Measurements from ENCODE around the gene FIZ1.
A peak's percentile ranks its signal among the peaks of the same experiment; 100 is the strongest.

The FIZ1 gene

DNA sequence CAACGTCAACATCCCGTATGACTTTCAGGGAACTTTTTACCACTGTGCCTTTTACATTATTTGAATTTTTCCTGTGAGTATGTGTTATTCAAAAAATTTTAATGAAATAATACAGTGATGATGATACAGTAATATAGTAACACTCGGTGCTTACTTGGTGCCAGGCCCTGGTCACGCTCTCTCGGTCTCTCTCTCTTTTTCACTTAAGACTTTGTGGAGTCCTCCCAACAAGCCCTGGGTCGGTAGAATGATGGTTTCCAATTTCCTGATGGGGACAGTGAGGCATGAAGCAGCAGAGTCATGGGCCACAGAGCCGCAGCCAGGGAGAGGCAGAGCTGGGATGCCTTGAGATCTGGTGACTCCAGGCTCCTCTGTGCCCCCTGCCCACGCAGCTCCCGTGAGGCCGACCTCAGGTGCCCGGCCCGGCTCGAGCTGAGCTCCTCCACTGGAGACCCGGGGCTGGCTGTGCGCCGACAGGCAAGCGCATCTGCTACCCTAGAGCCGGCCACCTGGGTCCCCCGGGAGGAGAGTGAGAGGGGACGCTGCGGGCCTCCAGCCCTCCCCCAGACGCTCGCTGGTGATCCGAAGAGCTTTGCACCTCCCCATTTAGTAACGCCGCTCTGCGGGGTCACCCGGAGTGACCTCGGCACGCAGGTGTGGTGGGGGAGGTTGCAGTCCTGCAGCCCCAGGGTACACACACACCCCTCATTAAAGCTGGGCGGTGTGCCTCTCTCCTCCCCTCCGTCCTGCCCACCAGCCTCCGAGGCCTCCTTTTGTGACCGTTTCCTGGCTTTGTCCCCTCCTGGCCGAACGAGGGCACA lies 49.6 kb downstream of the FIZ1 start:
- Histone ChIP-seq H3K36me3 (ENCODE audit: insufficient read depth, low read length) (no peaks in the 10 kb centered on the region), H3K4me1 (ENCODE audit: control insufficient read depth, insufficient read depth, low read length, unreplicated experiment) (peaks cover 33% of the 10 kb centered on the region), H2AFZ (ENCODE audit: low read length, unreplicated experiment) (peak overlapping the region; percentile 69), H3K27ac (ENCODE audit: low read depth, low read length) (peak overlapping the region; percentile 98), H3K27me3 (ENCODE audit: insufficient read depth, low read length) (no peaks in the 10 kb centered on the region), H3K79me2 (ENCODE audit: control insufficient read depth, insufficient read depth, low read length, unreplicated experiment) (no peaks in the 10 kb centered on the region), H3K4me3 (ENCODE audit: low read depth, low read length) (peak overlapping the region; percentile 53)

DNA sequence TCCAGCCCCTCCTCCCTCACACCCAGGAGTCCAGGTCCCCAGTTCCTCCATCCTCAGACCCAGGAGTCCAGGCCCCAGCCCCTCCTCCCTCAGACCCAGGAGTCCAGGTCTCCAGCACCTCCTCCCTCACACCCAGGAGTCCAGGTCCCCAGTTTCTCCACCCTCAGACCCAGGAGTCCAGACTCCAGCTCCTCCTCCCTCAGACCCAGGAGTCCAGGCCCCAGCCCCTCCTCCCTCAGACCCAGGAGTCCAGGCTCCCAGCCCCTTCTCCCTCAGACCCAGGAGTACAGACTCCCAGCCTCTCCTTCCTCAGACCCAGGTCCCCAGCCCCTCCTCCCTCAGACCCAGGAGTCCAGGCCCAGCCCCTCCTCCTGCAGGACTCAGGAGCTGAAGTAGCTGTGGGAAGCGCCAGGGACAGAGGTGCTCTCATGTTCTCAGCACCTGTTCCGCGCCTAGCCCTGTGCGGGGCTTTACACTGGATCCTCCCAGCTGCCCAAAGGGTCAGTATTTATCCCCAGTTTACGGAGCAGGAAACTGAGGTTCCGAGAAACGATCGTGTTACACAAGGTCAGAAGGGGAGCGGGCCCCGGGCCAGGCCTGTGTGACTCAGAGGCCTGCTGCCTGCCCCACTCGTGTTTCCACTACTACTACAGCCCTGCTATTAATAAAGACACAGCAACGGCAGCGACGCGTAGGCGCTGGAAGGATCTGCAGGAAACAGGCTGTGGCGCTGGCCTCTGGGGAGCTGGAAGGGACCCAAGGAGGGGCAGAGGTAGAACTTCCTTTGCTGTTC lies 52.3 kb downstream of the FIZ1 start:
- Histone ChIP-seq H3K36me3 (ENCODE audit: insufficient read depth, low read length) (no peaks in the 10 kb centered on the region), H2AFZ (ENCODE audit: low read length, unreplicated experiment) (no peak overlapping the region), H3K4me1 (ENCODE audit: control insufficient read depth, insufficient read depth, low read length, unreplicated experiment) (peaks cover 21% of the 10 kb centered on the region), H3K79me2 (ENCODE audit: control insufficient read depth, insufficient read depth, low read length, unreplicated experiment) (no peaks in the 10 kb centered on the region), H3K27ac (ENCODE audit: low read depth, low read length) (peak overlapping the region; percentile 70), H3K4me3 (ENCODE audit: low read depth, low read length) (no peak overlapping the region), H3K27me3 (ENCODE audit: insufficient read depth, low read length) (no peaks in the 10 kb centered on the region)

DNA sequence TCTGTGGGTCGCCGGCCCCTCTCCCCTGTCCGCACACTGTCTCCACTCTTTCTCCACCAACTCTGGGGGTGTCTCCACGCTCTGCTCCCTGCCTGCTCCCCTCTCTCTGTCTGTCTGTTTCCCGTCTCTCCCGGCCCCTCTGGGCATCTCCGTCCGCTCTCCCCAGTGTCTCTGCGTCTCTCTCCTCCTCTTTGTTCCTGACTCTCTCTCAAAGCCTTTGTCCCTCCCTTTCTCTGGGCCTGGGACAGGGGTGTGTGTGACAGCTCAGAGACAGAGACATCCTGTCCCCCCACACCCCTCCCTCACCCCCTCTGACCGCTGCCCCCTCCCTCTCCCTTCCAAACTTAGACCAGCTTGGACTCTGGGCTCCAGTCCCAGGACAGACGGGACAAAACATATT lies 53.3 kb downstream of the FIZ1 start:
- no peaks in the 10 kb centered on the region for H3K79me2 ChIP-seq (ENCODE audit: control insufficient read depth, insufficient read depth, low read length, unreplicated experiment)
- peaks cover 21% of the 10 kb centered on the region for H3K4me1 ChIP-seq (ENCODE audit: control insufficient read depth, insufficient read depth, low read length, unreplicated experiment)
- no peaks in the 10 kb centered on the region for H3K27me3 ChIP-seq (ENCODE audit: insufficient read depth, low read length)
- no peak overlapping the region for H3K4me3 ChIP-seq (ENCODE audit: low read depth, low read length)
- H3K27ac ChIP-seq (ENCODE audit: low read depth, low read length), result no peak overlapping the region
- H3K36me3 ChIP-seq (ENCODE audit: insufficient read depth, low read length), result no peaks in the 10 kb centered on the region
- H2AFZ ChIP-seq (ENCODE audit: low read length, unreplicated experiment), result no peak overlapping the region

DNA sequence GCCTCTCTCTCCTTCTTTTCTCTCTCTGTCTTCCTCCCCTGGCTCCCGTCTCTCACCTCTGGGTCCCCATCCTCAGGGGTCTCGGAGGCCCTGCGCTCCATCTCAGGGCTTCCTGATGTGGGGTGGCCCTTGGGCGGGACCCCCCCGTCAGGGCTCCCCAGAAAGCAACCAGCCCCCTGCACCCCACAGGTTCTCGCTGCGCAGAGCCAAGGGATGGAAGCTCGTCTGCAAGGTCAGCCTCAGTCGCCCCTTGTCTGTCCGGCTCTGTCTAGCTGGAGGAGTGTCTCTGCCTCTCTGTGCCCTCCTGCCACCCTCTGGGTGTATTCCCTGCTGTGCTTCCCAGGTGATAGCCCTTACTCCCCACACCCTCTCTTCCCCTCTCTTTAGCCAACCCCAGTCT lies 53.9 kb downstream of the FIZ1 start, which contains the start of gene SBK3:
SBK3 (minus strand) TSS at position 101 of the 400 bp plus-strand sequence; CDS start at position 101, 0 bp downstream.
- Histone ChIP-seq H3K27me3 (ENCODE audit: insufficient read depth, low read length) (no peaks in the 10 kb centered on the region), H3K36me3 (ENCODE audit: insufficient read depth, low read length) (no peaks in the 10 kb centered on the region), H3K4me3 (ENCODE audit: low read depth, low read length) (no peak within 1 kb of the TSS), H3K79me2 (ENCODE audit: control insufficient read depth, insufficient read depth, low read length, unreplicated experiment) (no peaks in the 10 kb centered on the region), H3K27ac (ENCODE audit: low read depth, low read length) (no peak within 1 kb of the TSS), H2AFZ (ENCODE audit: low read length, unreplicated experiment) (no peak within 1 kb of the TSS), H3K4me1 (ENCODE audit: control insufficient read depth, insufficient read depth, low read length, unreplicated experiment) (peaks cover 21% of the 10 kb centered on the region)

DNA sequence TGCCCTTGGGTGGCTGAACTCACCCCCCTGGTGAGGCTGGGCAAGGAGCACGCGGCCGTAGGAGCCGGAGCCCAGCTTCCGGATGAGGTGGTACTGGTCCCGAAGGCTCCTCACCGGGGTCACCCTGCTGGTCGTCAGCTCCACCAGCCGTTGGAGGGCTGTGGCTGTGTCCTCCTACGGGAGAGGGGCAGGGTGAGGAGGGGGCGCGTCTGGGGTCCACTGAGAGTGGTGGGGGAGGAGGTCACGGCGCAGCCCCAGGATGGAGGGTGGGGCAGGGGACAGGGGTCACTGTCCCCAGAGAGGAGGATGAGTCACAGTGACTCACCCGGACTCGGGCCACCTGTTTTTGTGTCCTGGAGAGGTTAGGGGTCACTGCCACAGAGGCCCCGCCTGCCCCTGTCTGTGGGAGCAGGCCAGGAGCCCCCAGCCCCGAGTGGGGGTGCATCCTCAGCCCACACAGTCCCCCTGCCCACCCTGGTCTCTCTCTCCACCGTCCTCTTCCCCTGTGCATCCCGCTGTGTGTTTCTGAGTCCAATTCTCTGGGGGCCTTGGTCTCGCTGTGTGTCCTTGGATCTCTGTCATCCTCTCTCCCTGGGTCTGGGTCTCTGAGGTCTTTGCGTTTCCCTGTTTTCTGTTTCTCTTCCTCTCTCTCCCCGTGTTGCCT lies 54.4 kb downstream of the FIZ1 start:
- H3K36me3 ChIP-seq (ENCODE audit: insufficient read depth, low read length), result no peaks in the 10 kb centered on the region
- no peaks in the 10 kb centered on the region for H3K79me2 ChIP-seq (ENCODE audit: control insufficient read depth, insufficient read depth, low read length, unreplicated experiment)
- no peak overlapping the region for H3K27ac ChIP-seq (ENCODE audit: low read depth, low read length)
- peaks cover 16% of the 10 kb centered on the region for H3K4me1 ChIP-seq (ENCODE audit: control insufficient read depth, insufficient read depth, low read length, unreplicated experiment)
- H2AFZ ChIP-seq (ENCODE audit: low read length, unreplicated experiment), result no peak overlapping the region
- no peaks in the 10 kb centered on the region for H3K27me3 ChIP-seq (ENCODE audit: insufficient read depth, low read length)
- H3K4me3 ChIP-seq (ENCODE audit: low read depth, low read length), result no peak overlapping the region

DNA sequence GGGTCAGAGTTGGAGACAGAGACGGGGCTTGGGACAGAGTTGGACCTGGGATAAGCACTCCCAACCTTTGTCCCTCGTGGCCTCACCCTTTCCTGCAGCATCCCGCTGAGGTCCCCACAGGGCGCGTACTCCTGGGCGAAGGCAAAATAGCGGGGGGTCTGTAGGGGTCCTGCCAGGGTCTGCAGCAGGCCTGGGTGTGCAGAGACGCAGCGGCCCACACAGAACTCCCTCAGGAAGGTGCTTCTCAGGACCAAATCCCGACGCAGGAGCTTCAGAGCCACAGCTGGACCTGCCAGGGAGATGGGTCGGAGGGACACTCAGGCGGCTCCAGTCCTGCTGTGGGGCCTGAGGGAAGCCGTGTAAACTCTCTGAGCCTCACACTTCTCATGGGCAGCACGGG lies 55.3 kb downstream of the FIZ1 start:
- no peak overlapping the region for H2AFZ ChIP-seq (ENCODE audit: low read length, unreplicated experiment)
- H3K79me2 ChIP-seq (ENCODE audit: control insufficient read depth, insufficient read depth, low read length, unreplicated experiment), result no peaks in the 10 kb centered on the region
- H3K4me3 ChIP-seq (ENCODE audit: low read depth, low read length), result no peak overlapping the region
- H3K27ac ChIP-seq (ENCODE audit: low read depth, low read length), result no peak overlapping the region
- peaks cover 11% of the 10 kb centered on the region for H3K4me1 ChIP-seq (ENCODE audit: control insufficient read depth, insufficient read depth, low read length, unreplicated experiment)
- no peaks in the 10 kb centered on the region for H3K36me3 ChIP-seq (ENCODE audit: insufficient read depth, low read length)
- no peaks in the 10 kb centered on the region for H3K27me3 ChIP-seq (ENCODE audit: insufficient read depth, low read length)

DNA sequence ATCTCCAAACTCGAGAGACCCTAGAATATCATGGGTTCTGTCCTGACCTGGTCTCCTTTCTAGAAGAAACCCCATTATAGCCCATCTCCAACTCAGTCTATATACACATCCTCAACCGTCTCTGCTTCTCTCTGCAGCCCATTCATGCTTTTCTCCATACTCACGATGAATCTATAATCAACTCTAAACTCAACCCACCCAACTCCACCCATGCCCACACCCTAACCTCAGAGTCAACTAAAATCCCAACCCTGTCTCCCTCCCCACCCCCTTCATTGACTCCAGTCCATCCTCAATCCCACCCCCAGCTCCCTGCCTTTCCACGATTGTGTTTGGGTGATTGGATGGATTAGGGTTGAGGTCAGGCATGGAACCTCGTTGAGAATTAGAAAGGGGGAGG lies 55.8 kb downstream of the FIZ1 start:
- H3K36me3 ChIP-seq (ENCODE audit: insufficient read depth, low read length), result no peaks in the 10 kb centered on the region
- peaks cover 10% of the 10 kb centered on the region for H3K4me1 ChIP-seq (ENCODE audit: control insufficient read depth, insufficient read depth, low read length, unreplicated experiment)
- no peaks in the 10 kb centered on the region for H3K79me2 ChIP-seq (ENCODE audit: control insufficient read depth, insufficient read depth, low read length, unreplicated experiment)
- H2AFZ ChIP-seq (ENCODE audit: low read length, unreplicated experiment), result no peak overlapping the region
- no peaks in the 10 kb centered on the region for H3K27me3 ChIP-seq (ENCODE audit: insufficient read depth, low read length)
- H3K27ac ChIP-seq (ENCODE audit: low read depth, low read length), result no peak overlapping the region
- H3K4me3 ChIP-seq (ENCODE audit: low read depth, low read length), result no peak overlapping the region

DNA sequence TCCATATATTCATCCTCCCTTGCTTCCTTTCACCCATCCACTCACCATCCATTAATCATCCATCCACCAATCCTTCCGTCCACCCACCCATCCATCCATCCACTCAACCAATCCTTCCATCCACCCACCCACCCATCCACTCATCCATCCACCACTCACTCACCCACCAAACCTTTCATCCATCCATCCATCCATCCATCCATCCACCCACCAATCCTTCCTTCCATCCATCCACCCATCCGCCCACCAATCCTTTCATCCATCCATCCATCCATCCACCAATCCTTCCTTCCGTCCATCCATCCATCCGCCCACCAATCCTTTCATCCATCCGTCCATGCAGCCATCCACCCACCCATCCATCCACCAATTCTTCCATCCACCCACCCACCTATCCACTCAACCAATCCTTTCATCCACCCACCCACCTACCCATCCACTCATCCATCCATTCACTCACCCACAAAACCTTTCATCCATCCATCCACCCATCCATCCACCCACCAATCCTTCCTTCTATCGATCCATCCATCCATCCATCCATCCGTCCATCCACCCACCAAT lies 56.9 kb downstream of the FIZ1 start:
- Histone ChIP-seq H3K27ac (ENCODE audit: low read depth, low read length) (no peak overlapping the region), H3K4me1 (ENCODE audit: control insufficient read depth, insufficient read depth, low read length, unreplicated experiment) (peaks cover 5% of the 10 kb centered on the region), H3K27me3 (ENCODE audit: insufficient read depth, low read length) (no peaks in the 10 kb centered on the region), H3K79me2 (ENCODE audit: control insufficient read depth, insufficient read depth, low read length, unreplicated experiment) (no peaks in the 10 kb centered on the region), H3K4me3 (ENCODE audit: low read depth, low read length) (no peak overlapping the region), H3K36me3 (ENCODE audit: insufficient read depth, low read length) (no peaks in the 10 kb centered on the region), H2AFZ (ENCODE audit: low read length, unreplicated experiment) (no peak overlapping the region)

All from ACC112 (cell line).